ENCODE measurements around the gene REEP6.

REEP6 gene

DNA sequence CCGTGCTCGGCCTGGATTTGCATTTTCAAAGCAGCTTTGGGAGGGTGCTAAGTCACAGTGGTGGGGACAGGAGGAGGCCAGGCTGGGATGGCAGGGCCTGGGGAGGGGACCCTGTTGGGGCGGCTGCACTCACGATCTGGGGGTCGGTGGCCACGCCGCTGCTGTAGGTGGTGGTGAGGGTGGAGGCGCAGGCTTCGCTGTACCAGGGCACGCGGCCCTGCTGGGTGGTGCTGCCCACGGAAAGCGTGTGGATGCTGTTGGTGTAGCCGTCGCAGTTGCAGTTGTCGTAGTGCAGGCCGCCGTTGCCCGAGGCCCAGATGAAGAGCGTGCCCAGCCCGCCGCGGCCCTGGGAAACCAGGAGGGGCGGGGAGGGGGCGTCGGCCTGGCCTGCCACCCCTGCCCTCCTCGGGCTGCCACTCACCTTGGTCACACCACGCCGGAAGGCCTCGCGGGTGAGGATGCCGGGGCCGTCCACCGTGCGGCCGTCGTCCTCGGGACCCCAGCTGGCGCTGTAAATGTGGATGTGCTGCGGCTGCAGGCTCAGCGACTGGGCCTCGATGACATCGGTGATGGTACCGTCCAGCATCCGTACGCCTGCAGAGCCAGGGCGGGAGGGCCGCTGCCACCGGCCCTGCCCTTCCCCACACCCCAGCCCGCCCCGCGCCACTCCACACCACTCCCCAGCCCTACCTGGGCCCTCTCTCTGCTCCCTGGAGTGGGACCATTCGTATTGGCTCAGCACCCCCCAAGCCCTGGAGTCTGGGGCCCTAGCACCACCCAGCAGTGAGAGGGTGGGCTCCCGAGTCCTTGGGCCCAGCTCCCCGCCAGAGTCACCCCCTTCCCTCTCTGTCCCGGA, 4.0 kb upstream of the REEP6 start:
- TF ChIP-seq EZH2phosphoT487 (conservative IDR thresholded peaks at IDR 0.05; ENCODE audit: low read length) (no peak), CTCF (IDR thresholded peaks at IDR 0.05; ENCODE audit: insufficient read depth, low read length, poor library complexity, severe bottlenecking) (no peak)
- Histone ChIP-seq H3K4me2 (ENCODE audit: low read depth, low read length, poor library complexity, severe bottlenecking) (no peak overlapping the region), H3K9me2 (replicated peaks; ENCODE audit: insufficient read depth, low read length) (no peaks in the 10 kb centered on the region), H3K27ac (ENCODE audit: low read depth, low read length) (no peak overlapping the region), H3K36me3 (ENCODE audit: low read length) (no peaks in the 10 kb centered on the region), H3F3A (ENCODE audit: insufficient read depth) (no peaks in the 10 kb centered on the region), H2AFZ (ENCODE audit: low read depth, low read length, severe bottlenecking) (no peak overlapping the region), H4K20me1 (ENCODE audit: low read depth, low read length) (no peaks in the 10 kb centered on the region), H3K4me3 (ENCODE audit: insufficient read depth, low read length, poor library complexity, severe bottlenecking) (no peak overlapping the region), H3K79me2 (ENCODE audit: insufficient read depth, low read length) (no peaks in the 10 kb centered on the region), H3K27me3 (ENCODE audit: low read length) (no peaks in the 10 kb centered on the region), H3K9ac (ENCODE audit: low read length) (no peak overlapping the region), H3K9me3 (ENCODE audit: insufficient read depth, low read length) (no peaks in the 10 kb centered on the region)

DNA sequence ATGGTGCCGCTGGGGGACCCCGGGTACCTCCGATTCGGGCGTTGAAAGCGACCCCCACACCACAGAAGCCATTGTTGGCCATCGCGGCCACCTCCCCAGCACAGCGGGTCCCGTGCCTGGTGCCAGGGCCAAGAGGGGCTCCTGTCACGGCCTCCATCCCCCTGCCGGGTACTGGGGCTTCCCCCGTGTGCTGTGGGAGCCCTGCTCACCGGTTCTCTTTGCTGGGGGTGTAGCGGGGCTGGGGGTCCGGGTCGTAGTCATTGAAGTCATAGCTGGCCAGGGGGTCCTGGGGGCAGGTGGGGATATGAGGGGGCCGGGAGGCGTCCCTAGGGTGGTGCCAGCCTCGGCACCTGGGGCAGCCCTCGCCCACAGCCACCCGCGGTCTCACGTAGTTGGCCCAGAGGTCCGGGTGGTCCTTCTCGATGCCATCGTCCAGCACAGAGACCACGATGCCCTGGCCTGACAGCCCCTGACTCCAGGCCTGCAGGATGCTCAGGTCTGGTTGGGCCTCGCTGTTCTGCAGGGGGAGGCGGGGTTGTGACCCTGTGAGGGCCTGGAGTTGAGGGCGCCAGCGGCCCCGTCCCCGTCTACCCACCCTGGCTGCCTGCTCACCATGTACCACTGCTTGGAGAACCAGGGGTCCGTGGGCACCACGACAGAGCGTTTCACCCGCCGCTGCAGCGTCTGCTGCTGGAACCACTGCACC, 3.3 kb upstream of the REEP6 start:
- H3K4me2 ChIP-seq (ENCODE audit: low read depth, low read length, poor library complexity, severe bottlenecking), result no peak overlapping the region
- H3K4me3 ChIP-seq (ENCODE audit: insufficient read depth, low read length, poor library complexity, severe bottlenecking), result no peak overlapping the region
- TF ChIP-seq CTCF (IDR thresholded peaks at IDR 0.05; ENCODE audit: insufficient read depth, low read length, poor library complexity, severe bottlenecking) (no peak), EZH2phosphoT487 (conservative IDR thresholded peaks at IDR 0.05; ENCODE audit: low read length) (no peak)
- H2AFZ ChIP-seq (ENCODE audit: low read depth, low read length, severe bottlenecking), result no peak overlapping the region
- no peak overlapping the region for H3K9ac ChIP-seq (ENCODE audit: low read length)
- no peaks in the 10 kb centered on the region for H3F3A ChIP-seq (ENCODE audit: insufficient read depth)
- no peaks in the 10 kb centered on the region for H3K27me3 ChIP-seq (ENCODE audit: low read length)
- H3K36me3 ChIP-seq (ENCODE audit: low read length), result no peaks in the 10 kb centered on the region
- no peaks in the 10 kb centered on the region for H3K79me2 ChIP-seq (ENCODE audit: insufficient read depth, low read length)
- H3K9me3 ChIP-seq (ENCODE audit: insufficient read depth, low read length), result no peaks in the 10 kb centered on the region
- H3K9me2 ChIP-seq (replicated peaks; ENCODE audit: insufficient read depth, low read length), result no peaks in the 10 kb centered on the region
- no peaks in the 10 kb centered on the region for H4K20me1 ChIP-seq (ENCODE audit: low read depth, low read length)
- no peak overlapping the region for H3K27ac ChIP-seq (ENCODE audit: low read depth, low read length)

DNA sequence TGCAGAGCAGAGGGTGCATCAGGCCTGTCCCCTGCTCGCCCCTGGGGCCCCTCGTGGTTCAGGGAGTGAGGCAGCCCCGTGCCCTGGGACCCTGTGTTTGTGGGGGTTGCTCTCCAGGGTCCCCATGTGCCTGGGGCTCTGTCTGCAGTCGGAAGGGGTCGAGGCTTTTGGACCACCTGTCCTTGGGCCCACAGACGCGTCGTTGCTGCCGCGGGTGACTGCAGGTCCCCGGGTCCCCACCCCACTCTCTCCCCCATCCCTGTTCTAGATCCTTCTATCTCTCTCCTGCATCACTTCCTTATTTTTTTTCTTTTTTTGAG, 2.7 kb upstream of the REEP6 start:
- H3K79me2 ChIP-seq (ENCODE audit: insufficient read depth, low read length), result no peaks in the 10 kb centered on the region
- H3K27me3 ChIP-seq (ENCODE audit: low read length), result no peaks in the 10 kb centered on the region
- H3K36me3 ChIP-seq (ENCODE audit: low read length), result no peaks in the 10 kb centered on the region
- H3F3A ChIP-seq (ENCODE audit: insufficient read depth), result no peaks in the 10 kb centered on the region
- TF ChIP-seq CTCF (IDR thresholded peaks at IDR 0.05; ENCODE audit: insufficient read depth, low read length, poor library complexity, severe bottlenecking) (no peak), EZH2phosphoT487 (conservative IDR thresholded peaks at IDR 0.05; ENCODE audit: low read length) (no peak)
- no peak overlapping the region for H3K4me2 ChIP-seq (ENCODE audit: low read depth, low read length, poor library complexity, severe bottlenecking)
- H3K27ac ChIP-seq (ENCODE audit: low read depth, low read length), result no peak overlapping the region
- H3K9me2 ChIP-seq (replicated peaks; ENCODE audit: insufficient read depth, low read length), result no peaks in the 10 kb centered on the region
- H3K9ac ChIP-seq (ENCODE audit: low read length), result no peak overlapping the region
- no peaks in the 10 kb centered on the region for H3K9me3 ChIP-seq (ENCODE audit: insufficient read depth, low read length)
- no peak overlapping the region for H2AFZ ChIP-seq (ENCODE audit: low read depth, low read length, severe bottlenecking)
- H4K20me1 ChIP-seq (ENCODE audit: low read depth, low read length), result no peaks in the 10 kb centered on the region
- no peak overlapping the region for H3K4me3 ChIP-seq (ENCODE audit: insufficient read depth, low read length, poor library complexity, severe bottlenecking)

Data from SU-DHL-6 (cell line).